ENCODE data around the gene OPN1MW2.
"Not testable (repeated sequence)": the region's sequence is repeated elsewhere in the genome, so short reads cannot be mapped to it uniquely, and the experiment has no call there.

The OPN1MW2 gene

GRCh38 chrX:154219456-154219855, at the start of gene OPN1MW2:
Gene OPN1MW2, plus strand, starts transcription at chrX:154219756. Its CDS starts 60 bp downstream, at chrX:154219816.
- not testable (repeated sequence) for DNase-seq

GRCh38 chrX:154172535-154172943, 47.0 kb upstream of the OPN1MW2 start:
- DNase-seq, result not testable (repeated sequence)

- DNase-seq, result not testable (repeated sequence)
Observed at GRCh38 chrX:154174356-154174755, 45.2 kb upstream of the OPN1MW2 start.

- not testable (repeated sequence) for DNase-seq
Observed at GRCh38 chrX:154182296-154182695, 37.3 kb upstream of the OPN1MW2 start, which contains the start of gene OPN1MW. Gene OPN1MW, plus strand, starts transcription at chrX:154182596. Its CDS starts 82 bp downstream, at chrX:154182678.

- DNase-seq, result not testable (repeated sequence)
Observed at GRCh38 chrX:154183794-154184193, 35.8 kb upstream of the OPN1MW2 start.

DNA sequence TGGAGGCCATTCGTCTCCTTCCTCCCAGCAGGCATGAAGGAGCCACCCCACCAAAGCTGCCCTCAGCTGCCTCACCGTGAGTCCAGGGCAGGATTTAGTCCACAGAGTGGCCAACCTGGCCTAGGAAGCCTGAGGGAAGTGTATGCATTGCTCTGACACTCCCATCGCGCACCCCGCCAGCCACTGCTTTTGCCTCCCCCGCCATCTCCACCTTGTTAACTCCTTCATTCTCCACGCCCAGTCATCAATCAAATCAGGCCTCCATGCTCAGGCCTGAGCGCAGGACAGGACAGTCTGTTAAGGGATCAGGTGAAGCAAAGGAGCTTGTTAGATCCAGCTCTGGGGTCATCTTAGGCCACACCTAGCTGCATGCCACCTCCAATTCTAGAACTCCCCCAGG, 26.7 kb upstream of the OPN1MW2 start:
- not testable (repeated sequence) for DNase-seq

- not testable (repeated sequence) for DNase-seq
Observed at GRCh38 chrX:154194316-154194715, 25.2 kb upstream of the OPN1MW2 start.

- not testable (repeated sequence) for DNase-seq
Observed at GRCh38 chrX:154196466-154196865, 23.1 kb upstream of the OPN1MW2 start.

DNA sequence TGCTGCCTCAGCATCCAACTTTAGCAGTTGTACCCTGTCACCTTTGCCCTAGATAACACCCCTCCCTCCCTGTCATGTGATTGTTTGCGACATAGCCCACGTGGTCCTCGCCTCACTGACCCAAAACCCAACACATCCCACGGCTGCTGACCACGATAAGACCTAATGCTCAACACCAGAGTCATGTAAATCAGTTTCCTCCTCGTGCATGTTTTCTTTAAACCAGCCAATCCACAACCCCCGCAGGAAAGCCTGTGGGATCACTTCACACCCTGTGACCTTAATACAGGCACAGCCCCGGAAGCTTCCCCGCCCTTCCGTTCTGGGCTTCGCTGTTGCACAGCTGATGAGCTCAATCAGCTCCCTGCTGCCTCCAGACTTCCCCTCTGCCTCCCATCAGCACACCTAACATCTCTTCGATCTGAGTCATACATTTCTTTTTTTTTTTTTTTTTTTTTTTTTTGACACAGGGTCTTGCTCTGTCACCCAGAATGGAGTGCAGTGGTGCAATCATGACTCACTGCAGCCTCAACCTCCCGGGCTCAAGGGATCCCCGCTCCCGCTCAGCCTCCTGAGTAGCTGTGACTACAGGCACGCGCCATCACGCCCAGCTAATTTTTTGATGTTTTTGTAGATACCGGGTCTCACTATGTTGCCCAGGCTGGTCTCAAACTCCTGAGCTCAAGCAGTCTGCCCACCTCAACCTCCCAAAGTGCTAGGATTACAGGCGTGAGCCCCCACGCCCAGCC, 9.7 kb upstream of the OPN1MW2 start:
- DNase-seq, result not testable (repeated sequence)

DNA sequence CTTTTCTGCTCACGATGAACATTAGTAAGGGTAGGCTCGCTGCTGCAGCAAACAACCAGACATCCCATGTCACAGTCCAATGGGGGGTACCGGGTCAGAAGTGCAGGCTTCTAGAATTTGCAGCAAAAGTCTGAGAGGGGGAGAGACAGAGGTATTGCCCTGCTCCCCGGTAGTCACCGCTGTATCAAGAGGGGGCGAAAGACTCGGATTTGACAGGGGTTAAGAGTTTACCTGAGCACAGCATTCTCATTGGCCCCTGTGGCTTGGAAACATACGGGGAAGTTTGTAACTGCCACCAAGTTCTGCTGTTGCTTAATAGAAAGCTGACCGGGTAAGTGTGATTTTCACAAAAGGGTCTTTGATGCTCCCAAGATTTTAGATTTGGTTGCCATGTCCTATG, 8.5 kb upstream of the OPN1MW2 start:
- DNase-seq, result not testable (repeated sequence)

GRCh38 chrX:154211499-154211898, 8.1 kb upstream of the OPN1MW2 start:
- DNase-seq, result not testable (repeated sequence)

- DNase-seq, result not testable (repeated sequence)
Observed at GRCh38 chrX:154225292-154225691, 5.7 kb downstream of the OPN1MW2 start.

- not testable (repeated sequence) for DNase-seq
Observed at GRCh38 chrX:154226706-154227105, 7.2 kb downstream of the OPN1MW2 start.

DNA sequence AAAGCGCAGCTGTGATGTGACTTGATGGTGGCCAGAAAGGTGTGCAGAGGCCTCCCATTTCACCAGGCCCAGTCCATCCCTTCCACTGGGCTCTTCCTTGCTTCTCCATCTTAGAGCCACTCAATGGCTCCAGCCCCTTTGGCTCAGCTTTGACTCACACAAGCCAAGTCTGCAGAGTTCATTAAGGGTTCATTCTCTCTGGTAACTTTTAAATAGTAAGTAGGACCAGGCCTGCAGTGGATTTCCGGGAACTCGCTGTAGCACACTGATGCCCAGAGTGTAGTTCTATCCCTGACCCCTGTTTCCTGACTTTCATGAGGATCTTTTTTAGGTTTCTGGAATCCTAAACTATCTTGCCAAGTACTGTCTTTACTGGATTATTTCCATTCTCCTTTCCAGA, 11.9 kb downstream of the OPN1MW2 start:
- DNase-seq, result not testable (repeated sequence)

- not testable (repeated sequence) for DNase-seq
Observed at GRCh38 chrX:154233620-154234019, 14.1 kb downstream of the OPN1MW2 start.

DNA sequence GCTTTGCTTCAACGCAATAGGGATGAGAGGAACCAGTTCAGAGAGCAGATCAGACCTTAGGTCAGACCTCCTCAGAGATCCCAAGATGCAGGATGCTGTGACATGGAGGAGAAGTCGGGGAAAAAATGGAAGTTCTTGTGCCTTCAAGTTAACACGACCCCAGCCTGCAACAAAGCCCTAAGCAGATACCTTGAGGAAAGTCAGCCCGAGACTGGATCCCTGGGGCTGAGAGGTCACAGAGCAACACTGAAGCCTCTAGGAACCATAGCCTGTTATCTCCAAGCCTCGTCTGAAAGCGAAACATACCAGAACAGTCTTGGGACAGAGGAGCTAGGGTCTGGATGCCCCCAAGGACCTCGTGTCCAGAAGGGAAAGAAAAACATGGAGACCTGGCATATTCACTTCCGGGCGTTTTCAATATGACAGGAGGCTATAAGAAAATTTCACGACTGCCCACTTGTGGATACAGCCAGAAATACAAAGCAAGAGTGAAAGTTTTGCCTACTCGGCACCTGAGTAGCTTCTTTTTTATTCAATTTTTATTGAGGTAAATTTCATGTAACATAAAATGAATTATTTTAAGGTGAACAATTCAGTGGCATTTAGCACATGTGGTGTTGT, 19.5 kb downstream of the OPN1MW2 start:
- DNase-seq, result not testable (repeated sequence)

- not testable (repeated sequence) for DNase-seq
Observed at GRCh38 chrX:154239982-154240503, 20.5 kb downstream of the OPN1MW2 start.

DNA sequence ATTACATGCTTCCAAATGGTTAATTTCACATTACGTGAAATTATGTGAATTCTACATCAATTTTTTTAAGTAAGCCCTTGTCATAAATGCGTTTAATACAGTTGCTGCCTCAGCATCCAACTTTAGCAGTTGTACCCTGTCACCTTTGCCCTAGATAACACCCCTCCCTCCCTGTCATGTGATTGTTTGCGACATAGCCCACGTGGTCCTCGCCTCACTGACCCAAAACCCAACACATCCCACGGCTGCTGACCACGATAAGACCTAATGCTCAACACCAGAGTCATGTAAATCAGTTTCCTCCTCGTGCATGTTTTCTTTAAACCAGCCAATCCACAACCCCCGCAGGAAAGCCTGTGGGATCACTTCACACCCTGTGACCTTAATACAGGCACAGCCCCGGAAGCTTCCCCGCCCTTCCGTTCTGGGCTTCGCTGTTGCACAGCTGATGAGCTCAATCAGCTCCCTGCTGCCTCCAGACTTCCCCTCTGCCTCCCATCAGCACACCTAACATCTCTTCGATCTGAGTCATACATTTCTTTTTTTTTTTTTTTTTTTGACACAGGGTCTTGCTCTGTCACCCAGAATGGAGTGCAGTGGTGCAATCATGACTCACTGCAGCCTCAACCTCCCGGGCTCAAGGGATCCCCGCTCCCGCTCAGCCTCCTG, 28.0 kb downstream of the OPN1MW2 start:
- DNase-seq, result not testable (repeated sequence)

DNA sequence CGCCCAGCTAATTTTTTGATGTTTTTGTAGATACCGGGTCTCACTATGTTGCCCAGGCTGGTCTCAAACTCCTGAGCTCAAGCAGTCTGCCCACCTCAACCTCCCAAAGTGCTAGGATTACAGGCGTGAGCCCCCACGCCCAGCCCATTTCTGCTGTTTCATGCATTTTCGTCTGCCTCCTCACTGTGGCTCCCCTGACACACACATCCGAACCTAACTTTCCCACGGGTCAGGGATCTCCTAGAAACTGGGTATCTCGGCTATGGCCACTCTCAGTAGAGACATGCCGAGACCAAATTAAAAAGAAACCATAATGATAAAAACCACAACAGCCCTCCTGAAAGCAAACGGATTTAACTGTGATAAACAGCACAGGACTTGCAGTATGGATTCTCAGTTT, 28.5 kb downstream of the OPN1MW2 start:
- not testable (repeated sequence) for DNase-seq

DNA sequence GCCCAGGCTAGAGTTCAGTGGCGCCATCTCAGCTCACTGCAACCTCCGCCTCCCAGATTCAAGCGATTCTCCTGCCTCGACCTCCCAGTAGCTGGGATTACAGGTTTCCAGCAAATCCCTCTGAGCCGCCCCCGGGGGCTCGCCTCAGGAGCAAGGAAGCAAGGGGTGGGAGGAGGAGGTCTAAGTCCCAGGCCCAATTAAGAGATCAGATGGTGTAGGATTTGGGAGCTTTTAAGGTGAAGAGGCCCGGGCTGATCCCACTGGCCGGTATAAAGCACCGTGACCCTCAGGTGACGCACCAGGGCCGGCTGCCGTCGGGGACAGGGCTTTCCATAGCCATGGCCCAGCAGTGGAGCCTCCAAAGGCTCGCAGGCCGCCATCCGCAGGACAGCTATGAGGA, 37.7 kb downstream of the OPN1MW2 start, which contains the start of gene OPN1MW3:
Gene OPN1MW3 (plus strand): TSS at position 301 of the 400 bp plus-strand sequence. CDS start 38 bp downstream, at position 339.
- DNase-seq, result not testable (repeated sequence)

DNA sequence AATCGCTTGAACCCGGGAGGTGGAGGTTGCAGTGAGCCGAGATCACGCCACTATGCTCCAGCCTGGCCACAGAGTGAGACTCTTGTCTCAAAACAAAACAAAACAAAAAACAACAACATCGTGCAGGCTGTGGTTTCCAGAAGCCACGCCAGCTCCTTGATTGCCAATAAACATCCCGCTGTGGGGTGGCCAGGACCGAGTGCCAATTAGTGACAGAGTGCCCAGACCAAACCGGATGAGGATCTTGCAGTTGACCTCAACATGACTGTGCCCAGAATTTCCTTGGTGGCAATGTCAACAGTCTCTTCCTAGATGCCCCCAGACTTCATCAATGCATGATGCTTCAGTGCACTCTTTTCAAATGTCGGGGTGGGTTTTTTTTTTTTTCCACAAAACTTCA, 39.2 kb downstream of the OPN1MW2 start:
- not testable (repeated sequence) for DNase-seq

GRCh38 chrX:154263072-154263471, 43.5 kb downstream of the OPN1MW2 start:
- DNase-seq, result not testable (repeated sequence)

GRCh38 chrX:154269245-154269644, 49.7 kb downstream of the OPN1MW2 start:
- DNase-seq, result not testable (repeated sequence)
